Cardiac fibroblast (primary cell): ENCODE measurements around the gene TBX3.

Experiments used
- DNase-seq, 2 donors: peaks; one replicate each; pipeline versions ENCODE4 v3.0.0 to v3.0.0-alpha.2; 2010; ENCODE audit warnings: low read depth in 2 of 2
- H3K4me3 ChIP-seq, 2 donors: replicated peaks in 1 of 2; 1 replicate in 1 of 2; 2 replicates in 1 of 2; pipeline ENCODE4 v1.5.1; 2011; ENCODE audit warnings: low read depth in 2 of 2, low read length in 2 of 2, mild to moderate bottlenecking in 2 of 2, moderate library complexity in 1 of 2
- CTCF ChIP-seq: IDR thresholded peaks from one replicate; pipeline ENCODE4 v1.5.1; 2011; ENCODE audit warnings: low read depth, mild to moderate bottlenecking, low read length, inconsistent platforms

TBX3 gene

GRCh38 chr12:114628199-114628598 lies 55.8 kb downstream of the TBX3 start:
- TF ChIP-seq CTCF: no peak
- H3K4me3 ChIP-seq: no peak overlapping the region
- no peak for DNase-seq

GRCh38 chr12:114627393-114627792 lies 56.6 kb downstream of the TBX3 start:
- DNase-seq: no peak
- H3K4me3 ChIP-seq: no peak overlapping the region
- TF ChIP-seq CTCF: no peak

GRCh38 chr12:114625294-114625851 lies 58.6 kb downstream of the TBX3 start:
- H3K4me3 ChIP-seq: no peak overlapping the region
- DNase-seq: peak; percentile 69 to 70
- peak; percentile 89 for TF ChIP-seq CTCF

GRCh38 chr12:114623737-114624136 lies 60.2 kb downstream of the TBX3 start:
- no peak for DNase-seq
- H3K4me3 ChIP-seq: no peak overlapping the region
- TF ChIP-seq CTCF: no peak
